ENCODE results near the gene BRD4.

BRD4 gene

GRCh38 chr19:15222738-15223648 is 109.3 kb downstream of the BRD4 start:
- Histone ChIP-seq H3K4me2 (ENCODE audit: low read length) (peak overlapping the region; percentile 87), H3K4me3 (ENCODE audit: low read length) (peak overlapping the region; percentile 78), H3K9me3 (replicated peaks; ENCODE audit: low read length) (no peaks in the 10 kb centered on the region), H3K36me3 (ENCODE audit: insufficient read depth, low read length) (no peaks in the 10 kb centered on the region), H3K9ac (ENCODE audit: low read depth, low read length) (peak overlapping the region; percentile 80), H3K4me1 (ENCODE audit: control insufficient read depth, insufficient read depth, low read length) (peaks cover 13% of the 10 kb centered on the region), H3K27me3 (ENCODE audit: control insufficient read depth, insufficient read depth, low read length) (no peaks in the 10 kb centered on the region)

GRCh38 chr19:15220833-15221232 is 111.5 kb downstream of the BRD4 start:
- H3K9me3 ChIP-seq (replicated peaks; ENCODE audit: low read length) = no peaks in the 10 kb centered on the region
- H3K36me3 ChIP-seq (ENCODE audit: insufficient read depth, low read length) = no peaks in the 10 kb centered on the region
- H3K4me1 ChIP-seq (ENCODE audit: control insufficient read depth, insufficient read depth, low read length) = peaks cover 13% of the 10 kb centered on the region
- no peaks in the 10 kb centered on the region for H3K27me3 ChIP-seq (ENCODE audit: control insufficient read depth, insufficient read depth, low read length)
- no peak overlapping the region for H3K9ac ChIP-seq (ENCODE audit: low read depth, low read length)
- H3K4me2 ChIP-seq (ENCODE audit: low read length) = no peak overlapping the region
- no peak overlapping the region for H3K4me3 ChIP-seq (ENCODE audit: low read length)

GRCh38 chr19:15218501-15218900 is 113.8 kb downstream of the BRD4 start:
- Histone ChIP-seq H3K4me1 (ENCODE audit: control insufficient read depth, insufficient read depth, low read length) (peaks cover 14% of the 10 kb centered on the region), H3K27me3 (ENCODE audit: control insufficient read depth, insufficient read depth, low read length) (no peaks in the 10 kb centered on the region), H3K4me2 (ENCODE audit: low read length) (no peak overlapping the region), H3K9me3 (replicated peaks; ENCODE audit: low read length) (no peaks in the 10 kb centered on the region), H3K9ac (ENCODE audit: low read depth, low read length) (no peak overlapping the region), H3K36me3 (ENCODE audit: insufficient read depth, low read length) (no peaks in the 10 kb centered on the region), H3K4me3 (ENCODE audit: low read length) (no peak overlapping the region)

GRCh38 chr19:15216363-15216762 is 116.0 kb downstream of the BRD4 start:
- Histone ChIP-seq H3K27me3 (ENCODE audit: control insufficient read depth, insufficient read depth, low read length) (no peaks in the 10 kb centered on the region), H3K9me3 (replicated peaks; ENCODE audit: low read length) (no peaks in the 10 kb centered on the region), H3K4me2 (ENCODE audit: low read length) (no peak overlapping the region), H3K9ac (ENCODE audit: low read depth, low read length) (no peak overlapping the region), H3K36me3 (ENCODE audit: insufficient read depth, low read length) (no peaks in the 10 kb centered on the region), H3K4me1 (ENCODE audit: control insufficient read depth, insufficient read depth, low read length) (peaks cover 7% of the 10 kb centered on the region), H3K4me3 (ENCODE audit: low read length) (no peak overlapping the region)

GRCh38 chr19:15213715-15214381 is 118.5 kb downstream of the BRD4 start:
- Histone ChIP-seq H3K4me2 (ENCODE audit: low read length) (peak overlapping the region; percentile 20), H3K4me1 (ENCODE audit: control insufficient read depth, insufficient read depth, low read length) (peaks cover 25% of the 10 kb centered on the region), H3K9ac (ENCODE audit: low read depth, low read length) (no peak overlapping the region), H3K27me3 (ENCODE audit: control insufficient read depth, insufficient read depth, low read length) (no peaks in the 10 kb centered on the region), H3K4me3 (ENCODE audit: low read length) (no peak overlapping the region), H3K36me3 (ENCODE audit: insufficient read depth, low read length) (no peaks in the 10 kb centered on the region), H3K9me3 (replicated peaks; ENCODE audit: low read length) (no peaks in the 10 kb centered on the region)

GRCh38 chr19:15212711-15213110 is 119.6 kb downstream of the BRD4 start:
- Histone ChIP-seq H3K4me3 (ENCODE audit: low read length) (no peak overlapping the region), H3K4me1 (ENCODE audit: control insufficient read depth, insufficient read depth, low read length) (peaks cover 25% of the 10 kb centered on the region), H3K27me3 (ENCODE audit: control insufficient read depth, insufficient read depth, low read length) (no peaks in the 10 kb centered on the region), H3K4me2 (ENCODE audit: low read length) (no peak overlapping the region), H3K36me3 (ENCODE audit: insufficient read depth, low read length) (no peaks in the 10 kb centered on the region), H3K9me3 (replicated peaks; ENCODE audit: low read length) (no peaks in the 10 kb centered on the region), H3K9ac (ENCODE audit: low read depth, low read length) (no peak overlapping the region)

- peak overlapping the region; percentile 68 for H3K4me2 ChIP-seq (ENCODE audit: low read length)
- H3K27me3 ChIP-seq (ENCODE audit: control insufficient read depth, insufficient read depth, low read length) = no peaks in the 10 kb centered on the region
- H3K36me3 ChIP-seq (ENCODE audit: insufficient read depth, low read length) = no peaks in the 10 kb centered on the region
- peak overlapping the region; percentile 42 for H3K9ac ChIP-seq (ENCODE audit: low read depth, low read length)
- H3K4me1 ChIP-seq (ENCODE audit: control insufficient read depth, insufficient read depth, low read length) = peaks cover 25% of the 10 kb centered on the region
- H3K4me3 ChIP-seq (ENCODE audit: low read length) = no peak overlapping the region
- no peaks in the 10 kb centered on the region for H3K9me3 ChIP-seq (replicated peaks; ENCODE audit: low read length)
Observed at GRCh38 chr19:15210323-15210781, 122.0 kb downstream of the BRD4 start.

- H3K9ac ChIP-seq (ENCODE audit: low read depth, low read length) = no peak overlapping the region
- peak overlapping the region; percentile 77 for H3K4me3 ChIP-seq (ENCODE audit: low read length)
- H3K36me3 ChIP-seq (ENCODE audit: insufficient read depth, low read length) = peaks cover 4% of the 10 kb centered on the region
- no peaks in the 10 kb centered on the region for H3K9me3 ChIP-seq (replicated peaks; ENCODE audit: low read length)
- H3K27me3 ChIP-seq (ENCODE audit: control insufficient read depth, insufficient read depth, low read length) = no peaks in the 10 kb centered on the region
- peak overlapping the region; percentile 89 for H3K4me2 ChIP-seq (ENCODE audit: low read length)
- H3K4me1 ChIP-seq (ENCODE audit: control insufficient read depth, insufficient read depth, low read length) = peaks cover 24% of the 10 kb centered on the region
Observed at GRCh38 chr19:15201374-15202023, 130.8 kb downstream of the BRD4 start.

GRCh38 chr19:15200553-15201364 is 131.6 kb downstream of the BRD4 start, which contains the start of gene NOTCH3:
TSS of gene NOTCH3 (minus strand) at chr19:15200995. CDS start at chr19:15200905, 90 bp downstream.
- Histone ChIP-seq H3K27me3 (ENCODE audit: control insufficient read depth, insufficient read depth, low read length) (no peaks in the 10 kb centered on the region), H3K36me3 (ENCODE audit: insufficient read depth, low read length) (peaks cover 4% of the 10 kb centered on the region), H3K4me1 (ENCODE audit: control insufficient read depth, insufficient read depth, low read length) (peaks cover 30% of the 10 kb centered on the region), H3K4me2 (ENCODE audit: low read length) (peak within 1 kb of the TSS; percentile 89), H3K4me3 (ENCODE audit: low read length) (peak within 1 kb of the TSS; percentile 77), H3K9ac (ENCODE audit: low read depth, low read length) (peak within 1 kb of the TSS; percentile 86), H3K9me3 (replicated peaks; ENCODE audit: low read length) (no peaks in the 10 kb centered on the region)

GRCh38 chr19:15199661-15200552 is 132.4 kb downstream of the BRD4 start:
- no peaks in the 10 kb centered on the region for H3K27me3 ChIP-seq (ENCODE audit: control insufficient read depth, insufficient read depth, low read length)
- H3K9me3 ChIP-seq (replicated peaks; ENCODE audit: low read length) = no peaks in the 10 kb centered on the region
- H3K9ac ChIP-seq (ENCODE audit: low read depth, low read length) = peak overlapping the region; percentile 86
- peaks cover 33% of the 10 kb centered on the region for H3K4me1 ChIP-seq (ENCODE audit: control insufficient read depth, insufficient read depth, low read length)
- H3K4me2 ChIP-seq (ENCODE audit: low read length) = peak overlapping the region; percentile 89
- peaks cover 4% of the 10 kb centered on the region for H3K36me3 ChIP-seq (ENCODE audit: insufficient read depth, low read length)
- peak overlapping the region; percentile 77 for H3K4me3 ChIP-seq (ENCODE audit: low read length)
